Ishikawa (cell line): ENCODE data around the gene HBB.

ENCODE experiments used
- CEBPB ChIP-seq: IDR thresholded peaks from 2 replicates; pipeline ENCODE4 v1.6.1; 2012
- CREB1 ChIP-seq: IDR thresholded peaks from 2 replicates; pipeline ENCODE4 v1.6.1; 2012; ENCODE audit warnings: low read depth
- EGR1 ChIP-seq: IDR thresholded peaks from 2 replicates; pipeline ENCODE4 v1.6.1; 2012
- EP300 ChIP-seq: IDR thresholded peaks from 2 replicates; pipeline ENCODE4 v1.6.1; 2012; ENCODE audit warnings: borderline replicate concordance
- FOXM1 ChIP-seq: IDR thresholded peaks from 2 replicates; pipeline ENCODE4 v1.6.1; 2012; ENCODE audit warnings: low read depth, borderline replicate concordance
- NFIC ChIP-seq: IDR thresholded peaks from 2 replicates; pipeline ENCODE4 v1.6.1; 2012
- RAD21 ChIP-seq: IDR thresholded peaks from 2 replicates; pipeline ENCODE4 v1.6.1; 2012; ENCODE audit warnings: low read depth
- TAF1 ChIP-seq: IDR thresholded peaks from 2 replicates; pipeline ENCODE4 v1.6.1; 2012; ENCODE audit warnings: low read depth, mild to moderate bottlenecking
- TCF12 ChIP-seq: IDR thresholded peaks from 2 replicates; pipeline ENCODE4 v1.6.1; 2012; ENCODE audit warnings: low read depth
- TEAD4 ChIP-seq: IDR thresholded peaks from 2 replicates; pipeline ENCODE4 v1.6.1; 2012
- YY1 ChIP-seq: IDR thresholded peaks from 2 replicates; pipeline ENCODE4 v1.6.1; 2012; ENCODE audit warnings: low read depth
- ZBTB7A ChIP-seq: IDR thresholded peaks from 2 replicates; pipeline ENCODE4 v1.6.1; 2012; ENCODE audit warnings: low read depth
- TF ChIP-seq, protein P1 (sequence below): IDR thresholded peaks from 2 replicates; pipeline ENCODE4 v1.6.1; 2012
- TF ChIP-seq, protein P2 (sequence below): IDR thresholded peaks from 2 replicates; pipeline ENCODE4 v1.6.1; 2012; ENCODE audit warnings: low read depth, mild to moderate bottlenecking
- TF ChIP-seq, protein P3 (sequence below): IDR thresholded peaks from 2 replicates; pipeline ENCODE4 v1.6.1; 2012

The HBB gene

GRCh38 chr11:5197536-5197935 is 29.3 kb downstream of the HBB start:
- TF ChIP-seq, protein P1, sequence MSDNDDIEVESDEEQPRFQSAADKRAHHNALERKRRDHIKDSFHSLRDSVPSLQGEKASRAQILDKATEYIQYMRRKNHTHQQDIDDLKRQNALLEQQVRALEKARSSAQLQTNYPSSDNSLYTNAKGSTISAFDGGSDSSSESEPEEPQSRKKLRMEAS, result no peak
- TF ChIP-seq TEAD4, result no peak
- no peak for TF ChIP-seq RAD21
- TF ChIP-seq, protein P2, sequence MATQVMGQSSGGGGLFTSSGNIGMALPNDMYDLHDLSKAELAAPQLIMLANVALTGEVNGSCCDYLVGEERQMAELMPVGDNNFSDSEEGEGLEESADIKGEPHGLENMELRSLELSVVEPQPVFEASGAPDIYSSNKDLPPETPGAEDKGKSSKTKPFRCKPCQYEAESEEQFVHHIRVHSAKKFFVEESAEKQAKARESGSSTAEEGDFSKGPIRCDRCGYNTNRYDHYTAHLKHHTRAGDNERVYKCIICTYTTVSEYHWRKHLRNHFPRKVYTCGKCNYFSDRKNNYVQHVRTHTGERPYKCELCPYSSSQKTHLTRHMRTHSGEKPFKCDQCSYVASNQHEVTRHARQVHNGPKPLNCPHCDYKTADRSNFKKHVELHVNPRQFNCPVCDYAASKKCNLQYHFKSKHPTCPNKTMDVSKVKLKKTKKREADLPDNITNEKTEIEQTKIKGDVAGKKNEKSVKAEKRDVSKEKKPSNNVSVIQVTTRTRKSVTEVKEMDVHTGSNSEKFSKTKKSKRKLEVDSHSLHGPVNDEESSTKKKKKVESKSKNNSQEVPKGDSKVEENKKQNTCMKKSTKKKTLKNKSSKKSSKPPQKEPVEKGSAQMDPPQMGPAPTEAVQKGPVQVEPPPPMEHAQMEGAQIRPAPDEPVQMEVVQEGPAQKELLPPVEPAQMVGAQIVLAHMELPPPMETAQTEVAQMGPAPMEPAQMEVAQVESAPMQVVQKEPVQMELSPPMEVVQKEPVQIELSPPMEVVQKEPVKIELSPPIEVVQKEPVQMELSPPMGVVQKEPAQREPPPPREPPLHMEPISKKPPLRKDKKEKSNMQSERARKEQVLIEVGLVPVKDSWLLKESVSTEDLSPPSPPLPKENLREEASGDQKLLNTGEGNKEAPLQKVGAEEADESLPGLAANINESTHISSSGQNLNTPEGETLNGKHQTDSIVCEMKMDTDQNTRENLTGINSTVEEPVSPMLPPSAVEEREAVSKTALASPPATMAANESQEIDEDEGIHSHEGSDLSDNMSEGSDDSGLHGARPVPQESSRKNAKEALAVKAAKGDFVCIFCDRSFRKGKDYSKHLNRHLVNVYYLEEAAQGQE, result no peak
- no peak for TF ChIP-seq YY1
- TF ChIP-seq NFIC, result no peak
- TF ChIP-seq CREB1, result no peak
- TF ChIP-seq TCF12, result no peak
- TF ChIP-seq, protein P3, sequence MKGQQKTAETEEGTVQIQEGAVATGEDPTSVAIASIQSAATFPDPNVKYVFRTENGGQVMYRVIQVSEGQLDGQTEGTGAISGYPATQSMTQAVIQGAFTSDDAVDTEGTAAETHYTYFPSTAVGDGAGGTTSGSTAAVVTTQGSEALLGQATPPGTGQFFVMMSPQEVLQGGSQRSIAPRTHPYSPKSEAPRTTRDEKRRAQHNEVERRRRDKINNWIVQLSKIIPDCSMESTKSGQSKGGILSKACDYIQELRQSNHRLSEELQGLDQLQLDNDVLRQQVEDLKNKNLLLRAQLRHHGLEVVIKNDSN, result no peak
- no peak for TF ChIP-seq CEBPB

DNA sequence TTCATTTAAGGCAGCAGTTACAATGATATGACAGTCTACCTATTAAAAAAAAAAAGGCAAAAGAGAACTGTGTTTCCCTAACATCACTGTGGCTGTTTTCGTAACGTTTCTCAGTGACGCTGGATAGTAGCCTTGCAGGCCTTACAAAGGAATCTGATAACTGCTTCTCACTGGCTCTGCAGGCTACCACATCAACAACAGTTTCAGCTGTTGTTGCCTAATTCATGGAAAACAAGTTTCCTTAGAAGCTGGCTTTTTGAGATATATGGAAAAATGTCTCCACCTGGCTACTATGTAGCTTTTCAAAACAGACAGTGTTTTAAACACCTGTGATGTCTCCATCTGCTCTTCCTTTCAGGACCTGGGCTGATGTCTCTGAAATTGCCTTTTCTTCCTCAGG is 30.1 kb downstream of the HBB start:
- TF ChIP-seq, protein P2, result no peak
- TF ChIP-seq RAD21 (no peak), TAF1 (no peak), YY1 (no peak), ZBTB7A (no peak), CREB1 (no peak), TEAD4 (no peak), EP300 (no peak), TCF12 (no peak), CEBPB (no peak), NFIC (no peak), FOXM1 (no peak), EGR1 (no peak)
- TF ChIP-seq, protein P3, result no peak
- TF ChIP-seq, protein P1, result no peak

- TF ChIP-seq ZBTB7A (no peak), EGR1 (no peak)
Observed at GRCh38 chr11:5196067-5196466, 30.8 kb downstream of the HBB start.

GRCh38 chr11:5192738-5193137 is 34.1 kb downstream of the HBB start:
- TF ChIP-seq RAD21, result no peak
- no peak for TF ChIP-seq EP300
- no peak for TF ChIP-seq CREB1
- no peak for TF ChIP-seq FOXM1
- no peak for TF ChIP-seq TEAD4
- no peak for TF ChIP-seq NFIC
- no peak for TF ChIP-seq TCF12
- TF ChIP-seq, protein P1, result no peak
- TF ChIP-seq CEBPB, result no peak
- TF ChIP-seq ZBTB7A, result no peak
- TF ChIP-seq TAF1, result no peak
- no peak for TF ChIP-seq EGR1
- TF ChIP-seq, protein P3, result no peak
- TF ChIP-seq YY1, result no peak
- TF ChIP-seq, protein P2, result no peak
